ENCODE data around the gene CLINT1. TPM values are rescaled to one million over a fixed set of nuclear protein-coding genes. Genes with fewer than 3 reads are reported as not detected.
A peak's percentile ranks its signal among the peaks of the same experiment; 100 is the strongest.

Gene CLINT1
- total and polyA plus RNA-seq, 2 of the 13 experiments (the other 11 are each of a cell fraction or from before 2014, with no cell fraction given): 64.0 to 104 TPM

DNA sequence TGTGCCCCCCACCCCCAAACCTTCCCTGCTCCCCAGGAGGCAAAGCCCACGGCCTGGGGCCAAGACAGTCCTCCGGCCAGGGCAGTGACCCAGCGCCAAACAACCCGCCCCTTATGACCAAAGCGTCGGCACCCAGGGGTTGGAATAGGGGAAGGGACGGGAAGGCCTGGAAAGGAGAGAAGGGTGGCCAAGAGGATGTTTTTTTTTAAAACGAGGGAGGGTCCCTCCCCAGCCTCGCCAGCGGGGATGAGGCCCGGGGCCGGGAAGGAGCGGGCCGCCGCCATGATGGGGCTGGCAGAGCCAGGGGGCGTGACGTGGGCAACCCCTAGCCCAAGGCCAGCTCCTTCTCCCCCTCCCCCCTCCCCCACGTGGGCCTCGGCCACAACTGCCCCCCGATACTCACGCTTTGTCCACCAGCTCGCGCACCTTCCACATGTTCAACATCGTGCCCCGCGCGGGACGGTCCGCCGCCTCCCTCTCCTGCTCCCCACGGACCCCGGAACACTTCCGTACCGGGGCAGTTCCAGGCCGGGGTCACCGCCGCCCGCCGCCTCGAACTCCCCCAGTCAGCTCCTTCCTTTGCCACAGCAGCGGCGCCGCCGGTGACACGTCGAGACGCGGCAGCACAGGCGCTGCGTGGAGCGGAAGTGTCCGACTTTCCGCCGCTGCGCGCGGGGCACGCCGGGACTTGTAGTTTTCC, at the start of gene CLINT1 (continued):
- TF ChIP-seq PRDM15 (CRISPR knock-in tag; IDR thresholded peaks at IDR 0.05) (no peak), SIN3B (IDR thresholded peaks at IDR 0.05; ENCODE audit: low read length) (0 out of 2 replicates have a peak, but pooled peaks have one; percentile 7), FOXP4 (CRISPR knock-in tag; IDR thresholded peaks at IDR 0.05) (peak; percentile 29; the same call in 1 of the 2 replicates), HMGXB4 (CRISPR knock-in tag; IDR thresholded peaks at IDR 0.05; ENCODE audit: borderline replicate concordance in 1 of 2, low read depth in 1 of 2) (peak; percentile 66 to 82; a peak in 3 of 4 replicates), ZZZ3 (CRISPR knock-in tag; IDR thresholded peaks at IDR 0.05; ENCODE audit: borderline replicate concordance) (no peak), ZNF496 (CRISPR knock-in tag; IDR thresholded peaks at IDR 0.05; ENCODE audit: insufficient replicate concordance) (no peak), SIX1 (CRISPR knock-in tag; IDR thresholded peaks at IDR 0.05; ENCODE audit: borderline replicate concordance) (0 out of 2 replicates have a peak, but pooled peaks have one; percentile 1), AKNA (CRISPR knock-in tag; IDR thresholded peaks at IDR 0.05; ENCODE audit: borderline replicate concordance) (no peak), ZNF446 (CRISPR knock-in tag; IDR thresholded peaks at IDR 0.05) (no peak), RXRA (CRISPR knock-in tag; IDR thresholded peaks at IDR 0.05) (peak; percentile 47)
- TF ChIP-seq, protein P1, sequence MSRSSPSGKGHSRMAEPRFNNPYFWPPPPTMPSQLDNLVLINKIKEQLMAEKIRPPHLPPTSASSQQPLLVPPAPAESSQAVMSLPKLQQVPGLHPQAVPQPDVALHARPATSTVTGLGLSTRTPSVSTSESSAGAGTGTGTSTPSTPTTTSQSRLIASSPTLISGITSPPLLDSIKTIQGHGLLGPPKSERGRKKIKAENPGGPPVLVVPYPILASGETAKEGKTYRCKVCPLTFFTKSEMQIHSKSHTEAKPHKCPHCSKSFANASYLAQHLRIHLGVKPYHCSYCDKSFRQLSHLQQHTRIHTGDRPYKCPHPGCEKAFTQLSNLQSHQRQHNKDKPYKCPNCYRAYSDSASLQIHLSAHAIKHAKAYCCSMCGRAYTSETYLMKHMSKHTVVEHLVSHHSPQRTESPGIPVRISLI (CRISPR knock-in tag; IDR thresholded peaks at IDR 0.05; ENCODE audit: borderline replicate concordance): 0 out of 2 replicates have a peak, but pooled peaks have one; percentile 19
- TF ChIP-seq, protein P2, sequence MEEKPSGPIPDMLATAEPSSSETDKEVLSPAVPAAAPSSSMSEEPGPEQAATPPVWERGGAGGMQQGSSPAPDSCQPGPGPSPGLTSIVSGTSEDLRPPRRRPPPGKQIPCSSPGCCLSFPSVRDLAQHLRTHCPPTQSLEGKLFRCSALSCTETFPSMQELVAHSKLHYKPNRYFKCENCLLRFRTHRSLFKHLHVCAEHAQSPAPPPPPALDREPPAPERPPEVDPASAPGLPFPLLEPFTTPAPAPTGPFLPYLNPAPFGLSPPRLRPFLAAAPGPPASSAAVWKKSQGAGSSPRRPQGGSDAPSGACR (CRISPR knock-in tag; IDR thresholded peaks at IDR 0.05): no peak

Data from HepG2 (cell line).